COLO829 (cell line): ENCODE results near the gene COL5A2.

ENCODE experiments used
- DNase-seq: peaks from one replicate; pipeline ENCODE4 v3.0.0; 2012; ENCODE audit warnings: low spot score

Gene COL5A2

GRCh38 chr2:189048189-189048588 lies 131.4 kb downstream of the COL5A2 start:
- no peak for DNase-seq

- no peak for DNase-seq
These were observed 132.2 kb downstream of the COL5A2 start for GRCh38 chr2:189047171-189047888.

- DNase-seq = no peak
These were observed 133.2 kb downstream of the COL5A2 start for GRCh38 chr2:189046320-189046719.

- no peak for DNase-seq
These were observed 133.7 kb downstream of the COL5A2 start for GRCh38 chr2:189045836-189046235.

- DNase-seq = peak; percentile 8
These were observed 142.0 kb downstream of the COL5A2 start for GRCh38 chr2:189037518-189037917.

- no peak for DNase-seq
These were observed 154.5 kb downstream of the COL5A2 start for GRCh38 chr2:189024901-189025618.

GRCh38 chr2:189022492-189022891 lies 157.1 kb downstream of the COL5A2 start:
- peak; percentile 38 for DNase-seq

- no peak for DNase-seq
These were observed 157.5 kb downstream of the COL5A2 start for GRCh38 chr2:189022053-189022481.

- DNase-seq = no peak
These were observed 159.4 kb downstream of the COL5A2 start for GRCh38 chr2:189020179-189020578.

- no peak for DNase-seq
These were observed 160.9 kb downstream of the COL5A2 start for GRCh38 chr2:189018631-189019030.

- DNase-seq = no peak
These were observed 163.2 kb downstream of the COL5A2 start for GRCh38 chr2:189016311-189016861.

- DNase-seq = no peak
These were observed 164.2 kb downstream of the COL5A2 start for GRCh38 chr2:189015359-189015758.

- no peak for DNase-seq
These were observed 165.0 kb downstream of the COL5A2 start for GRCh38 chr2:189014449-189015138.

GRCh38 chr2:189013671-189014448 lies 165.7 kb downstream of the COL5A2 start:
- no peak for DNase-seq

- no peak for DNase-seq
These were observed 166.5 kb downstream of the COL5A2 start for GRCh38 chr2:189013031-189013430.

- DNase-seq = no peak
These were observed 167.2 kb downstream of the COL5A2 start for GRCh38 chr2:189012351-189012750.

- DNase-seq = no peak
These were observed 169.0 kb downstream of the COL5A2 start for GRCh38 chr2:189010536-189010935.

GRCh38 chr2:189008555-189009262 lies 170.9 kb downstream of the COL5A2 start:
- DNase-seq = no peak

GRCh38 chr2:189002079-189002478 lies 177.5 kb downstream of the COL5A2 start:
- DNase-seq = peak; percentile 19

- no peak for DNase-seq
These were observed 179.3 kb downstream of the COL5A2 start for GRCh38 chr2:189000221-189000620.

- DNase-seq = no peak
These were observed 182.3 kb downstream of the COL5A2 start for GRCh38 chr2:188997263-188997662.
